Activated B cell treated with CpG ODN at 0.5 μM for 24 hours (primary cell): ENCODE results near the gene MAN1A1. TPM values are rescaled to one million over a fixed set of nuclear protein-coding genes. Genes with fewer than 3 reads are reported as not detected.

Experiments
- ATAC-seq: fragments of 200-7000 bp; cut with Tn5 transposase; one replicate; pipeline ENCODE4 v1.10.0; 2021; ENCODE audit warnings: low read depth, mild to moderate bottlenecking, moderate library complexity
- CTCF ChIA-PET: fragments of 350-600 bp; sonication (Branson Sonifier 250); formaldehyde crosslinking; loops from one replicate; lab custom pipeline; 2021; ENCODE audit warnings: antibody characterized with exemption; lab: Charles Lee
- POLR2A ChIA-PET: fragments of 350-600 bp; sonication (Branson Sonifier 250); formaldehyde crosslinking; loops from one replicate; lab custom pipeline; 2021; ENCODE audit warnings: antibody characterized with exemption; lab: Charles Lee
- DNase-seq: peaks from one replicate; pipeline ENCODE4 v3.0.0; 2022
- H3K27ac Mint-ChIP-seq: one replicate; pipeline ENCODE4 v1.8.0; 2020; ENCODE audit warnings: mixed read lengths
- H3K27me3 Mint-ChIP-seq: one replicate; pipeline ENCODE4 v1.8.0; 2021; ENCODE audit warnings: mixed read lengths
- H3K36me3 Mint-ChIP-seq: one replicate; pipeline ENCODE4 v1.8.0; 2021; ENCODE audit warnings: low read depth, mixed read lengths
- H3K4me1 Mint-ChIP-seq: one replicate; pipeline ENCODE4 v1.8.0; 2021; ENCODE audit warnings: mixed read lengths
- H3K4me3 Mint-ChIP-seq: one replicate; pipeline ENCODE4 v1.8.0; 2020; ENCODE audit warnings: mild to moderate bottlenecking, mixed read lengths
- H3K9me3 Mint-ChIP-seq: one replicate; pipeline ENCODE4 v1.8.0; 2020; ENCODE audit warnings: mixed read lengths
- CTCF ChIP-seq: fragments of 200-600 bp; IDR thresholded peaks from one replicate; pipeline ENCODE4 v1.8.0; 2022; ENCODE audit warnings: antibody characterized with exemption, mild to moderate bottlenecking
- intact Hi-C: fragments of 100-400 bp; cut with micrococcal nuclease; formaldehyde crosslinking; loops from one replicate; pipeline ENCODE4 v1.15.1; 2024
- total RNA-seq: library from RNA; stranded (reverse); gene quantifications from 2 replicates; pipeline ENCODE4 v1.2.3, GENCODE V29; 2022

The MAN1A1 gene
- total RNA-seq, 1 donor from 2014 or later, result 18.1 TPM

DNA sequence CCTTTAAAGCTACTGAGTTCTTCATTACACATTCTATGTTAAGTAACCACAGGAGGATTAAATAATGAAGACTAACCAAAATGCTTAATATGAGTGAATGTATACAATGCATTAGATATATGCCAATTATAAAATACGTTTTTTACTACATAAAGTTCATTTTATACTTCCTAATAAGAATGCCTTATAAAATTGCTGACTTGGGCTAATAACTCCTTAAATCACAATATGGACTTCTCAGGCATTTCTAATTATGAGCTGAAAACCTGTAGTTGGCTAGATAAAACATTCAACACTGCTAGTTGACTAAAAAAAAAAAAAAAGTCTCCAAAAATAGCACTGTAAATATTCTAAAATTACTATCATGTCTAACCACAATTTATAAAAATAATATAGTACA, 11.8 kb downstream of the MAN1A1 start:
- intact Hi-C loops, result loop anchor here (10.0 kb wide), 1 partner anchor 717 kb away; no protein-coding TSS in a partner anchor
- TF ChIP-seq CTCF, result no peak
- peaks cover 53% of the 10 kb centered on the region for H3K4me1 Mint-ChIP-seq
- no peak overlapping the region for H3K4me3 Mint-ChIP-seq
- CTCF ChIA-PET, result no interaction called here
- H3K36me3 Mint-ChIP-seq, result peaks cover 1% of the 10 kb centered on the region
- DNase-seq (no peak), ATAC-seq (no peak)
- H3K27ac Mint-ChIP-seq, result no peak overlapping the region
- POLR2A ChIA-PET, result interaction anchor here (0.7 kb wide), 1 partner anchor 1997 kb away, joined by 4 read pairs; no protein-coding TSS in a partner anchor
- H3K27me3 Mint-ChIP-seq, result no peaks in the 10 kb centered on the region
- H3K9me3 Mint-ChIP-seq, result no peaks in the 10 kb centered on the region

- no peak for TF ChIP-seq CTCF
- no peak overlapping the region for H3K4me3 Mint-ChIP-seq
- H3K27ac Mint-ChIP-seq, result no peak overlapping the region
- no peaks in the 10 kb centered on the region for H3K9me3 Mint-ChIP-seq
- peaks cover 1% of the 10 kb centered on the region for H3K36me3 Mint-ChIP-seq
- ATAC-seq (no peak), DNase-seq (no peak)
- ChIA-PET POLR2A (no interaction called here), CTCF (no interaction called here)
- H3K27me3 Mint-ChIP-seq, result no peaks in the 10 kb centered on the region
- H3K4me1 Mint-ChIP-seq, result peaks cover 52% of the 10 kb centered on the region
- intact Hi-C loops, result loop anchor here (10.0 kb wide), 1 partner anchor 718 kb away; no protein-coding TSS in a partner anchor
These were observed 12.3 kb downstream of the MAN1A1 start for GRCh38 chr6:119337252-119337651.

- H3K27me3 Mint-ChIP-seq, result no peaks in the 10 kb centered on the region
- H3K4me3 Mint-ChIP-seq, result no peak overlapping the region
- TF ChIP-seq CTCF, result no peak
- peaks cover 46% of the 10 kb centered on the region for H3K4me1 Mint-ChIP-seq
- intact Hi-C loops, result loop anchor here (1.0 to 10.0 kb wide), 2 partner anchors 720 to 743 kb away; no protein-coding TSS in a partner anchor
- ChIA-PET CTCF (interaction anchor here (0.6 to 2.5 kb wide), 13 partner anchors 9 to 1971 kb away, joined by 3 to 12 read pairs (median 4); no protein-coding TSS in a partner anchor), POLR2A (interaction anchor here (1.1 to 1.6 kb wide), 2 partner anchors 13 to 20 kb away, joined by 3 to 4 read pairs; no protein-coding TSS in a partner anchor)
- no peak for DNase-seq
- peak overlapping the region; percentile 3 for H3K27ac Mint-ChIP-seq
- no peaks in the 10 kb centered on the region for H3K9me3 Mint-ChIP-seq
- ATAC-seq, result no peak
- peaks cover 1% of the 10 kb centered on the region for H3K36me3 Mint-ChIP-seq
These were observed 14.9 kb downstream of the MAN1A1 start for GRCh38 chr6:119334535-119335264.

GRCh38 chr6:119333707-119334295, 15.8 kb downstream of the MAN1A1 start:
- intact Hi-C loops, result loop anchor here (1.0 to 10.0 kb wide), 7 partner anchors 13 to 1493 kb away; no protein-coding TSS in a partner anchor
- Mint-ChIP-seq H3K9me3 (no peaks in the 10 kb centered on the region), H3K27me3 (no peaks in the 10 kb centered on the region), H3K36me3 (peaks cover 1% of the 10 kb centered on the region), H3K4me1 (peaks cover 40% of the 10 kb centered on the region), H3K4me3 (no peak overlapping the region), H3K27ac (no peak overlapping the region)
- ATAC-seq (peak; percentile 71), DNase-seq (no peak)
- TF ChIP-seq CTCF, result no peak
- POLR2A ChIA-PET, result no interaction called here
- CTCF ChIA-PET, result interaction anchor here (0.6 to 2.5 kb wide), 13 partner anchors 10 to 1972 kb away, joined by 3 to 12 read pairs (median 4); no protein-coding TSS in a partner anchor
